ENCODE results near the gene ZNF836.

ZNF836 gene

GRCh38 chr19:52155596-52156359 is 15.6 kb downstream of the ZNF836 start:
- Histone ChIP-seq H2AFZ (ENCODE audit: low read depth, low read length) (no peak overlapping the region), H3K9me3 (ENCODE audit: low read length) (peaks cover 29% of the 10 kb centered on the region), H3K36me3 (ENCODE audit: insufficient read depth, low read length) (no peaks in the 10 kb centered on the region), H3K4me3 (ENCODE audit: low read length) (no peak overlapping the region), H3K4me1 (ENCODE audit: insufficient read depth, low read length) (no peaks in the 10 kb centered on the region), H3K27me3 (ENCODE audit: insufficient read depth, low read length) (no peaks in the 10 kb centered on the region)

- Histone ChIP-seq H3K4me1 (ENCODE audit: insufficient read depth, low read length) (no peaks in the 10 kb centered on the region), H3K4me3 (ENCODE audit: low read length) (no peak overlapping the region), H2AFZ (ENCODE audit: low read depth, low read length) (no peak overlapping the region), H3K27me3 (ENCODE audit: insufficient read depth, low read length) (no peaks in the 10 kb centered on the region), H3K36me3 (ENCODE audit: insufficient read depth, low read length) (no peaks in the 10 kb centered on the region), H3K9me3 (ENCODE audit: low read length) (no peaks in the 10 kb centered on the region)
These were observed 23.2 kb downstream of the ZNF836 start for GRCh38 chr19:52148256-52148655.

- no peak overlapping the region for H3K4me3 ChIP-seq (ENCODE audit: low read length)
- H3K27me3 ChIP-seq (ENCODE audit: insufficient read depth, low read length): no peaks in the 10 kb centered on the region
- peaks cover 7% of the 10 kb centered on the region for H3K4me1 ChIP-seq (ENCODE audit: insufficient read depth, low read length)
- H3K36me3 ChIP-seq (ENCODE audit: insufficient read depth, low read length): no peaks in the 10 kb centered on the region
- H2AFZ ChIP-seq (ENCODE audit: low read depth, low read length): no peak overlapping the region
- peaks cover 4% of the 10 kb centered on the region for H3K9me3 ChIP-seq (ENCODE audit: low read length)
These were observed 29.3 kb downstream of the ZNF836 start for GRCh38 chr19:52142001-52142595.

DNA sequence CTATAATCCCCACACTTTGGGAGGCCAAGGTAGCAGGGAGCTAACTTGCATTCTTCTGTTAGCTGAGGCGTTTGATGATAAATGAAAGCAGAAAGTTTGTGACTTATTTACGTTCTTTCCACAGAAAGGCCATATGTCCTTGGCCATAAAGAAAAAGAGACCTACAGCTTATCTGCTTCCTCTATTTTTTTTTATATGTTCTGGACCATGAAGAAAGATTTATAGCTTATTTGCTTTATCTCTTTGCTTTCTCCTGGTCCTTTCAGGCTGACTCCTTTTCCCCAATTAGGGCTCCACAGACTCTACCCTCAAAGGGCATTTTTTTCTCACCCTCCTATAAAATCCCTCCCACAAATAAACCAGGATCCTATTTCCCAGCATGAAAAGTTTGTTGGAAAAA is 30.2 kb downstream of the ZNF836 start:
- H3K4me3 ChIP-seq (ENCODE audit: low read length): no peak overlapping the region
- peaks cover 7% of the 10 kb centered on the region for H3K4me1 ChIP-seq (ENCODE audit: insufficient read depth, low read length)
- H2AFZ ChIP-seq (ENCODE audit: low read depth, low read length): no peak overlapping the region
- peaks cover 5% of the 10 kb centered on the region for H3K36me3 ChIP-seq (ENCODE audit: insufficient read depth, low read length)
- no peaks in the 10 kb centered on the region for H3K27me3 ChIP-seq (ENCODE audit: insufficient read depth, low read length)
- peaks cover 9% of the 10 kb centered on the region for H3K9me3 ChIP-seq (ENCODE audit: low read length)

DNA sequence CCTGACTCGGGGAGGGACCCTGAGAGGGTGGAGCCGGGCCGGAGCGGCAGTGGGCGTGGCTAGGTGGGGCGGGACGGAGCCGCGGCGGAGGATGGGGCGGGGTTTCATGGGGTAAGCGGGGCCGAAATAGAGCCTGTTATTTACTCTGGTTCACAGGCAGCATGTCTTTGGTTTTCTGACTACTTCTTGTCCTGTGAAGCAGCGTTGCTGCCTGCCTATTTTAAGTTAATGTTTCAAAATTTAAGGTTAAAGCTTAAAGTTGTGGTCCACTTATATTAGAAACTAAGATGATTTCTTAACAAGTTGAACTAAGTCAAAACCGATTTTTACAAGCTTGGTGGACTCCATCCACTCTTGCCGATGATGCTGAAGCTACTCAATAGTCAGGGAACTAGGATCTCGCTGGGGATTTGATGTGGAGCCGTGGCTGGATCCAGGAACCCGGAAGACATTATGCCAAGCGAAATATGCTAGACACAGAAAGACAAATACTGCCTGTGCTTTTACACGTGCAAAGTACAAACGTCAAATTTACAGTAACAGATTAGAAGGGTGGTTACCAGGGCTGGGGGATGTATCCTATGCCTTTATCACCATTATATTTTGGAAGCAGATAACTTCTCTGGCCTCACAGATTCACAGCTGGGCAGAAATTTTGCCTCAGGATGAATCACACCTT is 31.2 kb downstream of the ZNF836 start:
- H3K9me3 ChIP-seq (ENCODE audit: low read length): peaks cover 18% of the 10 kb centered on the region
- peak overlapping the region; percentile 78 for H3K4me3 ChIP-seq (ENCODE audit: low read length)
- H3K27me3 ChIP-seq (ENCODE audit: insufficient read depth, low read length): no peaks in the 10 kb centered on the region
- H3K36me3 ChIP-seq (ENCODE audit: insufficient read depth, low read length): peaks cover 9% of the 10 kb centered on the region
- H3K4me1 ChIP-seq (ENCODE audit: insufficient read depth, low read length): peaks cover 7% of the 10 kb centered on the region
- H2AFZ ChIP-seq (ENCODE audit: low read depth, low read length): peak overlapping the region; percentile 74

DNA sequence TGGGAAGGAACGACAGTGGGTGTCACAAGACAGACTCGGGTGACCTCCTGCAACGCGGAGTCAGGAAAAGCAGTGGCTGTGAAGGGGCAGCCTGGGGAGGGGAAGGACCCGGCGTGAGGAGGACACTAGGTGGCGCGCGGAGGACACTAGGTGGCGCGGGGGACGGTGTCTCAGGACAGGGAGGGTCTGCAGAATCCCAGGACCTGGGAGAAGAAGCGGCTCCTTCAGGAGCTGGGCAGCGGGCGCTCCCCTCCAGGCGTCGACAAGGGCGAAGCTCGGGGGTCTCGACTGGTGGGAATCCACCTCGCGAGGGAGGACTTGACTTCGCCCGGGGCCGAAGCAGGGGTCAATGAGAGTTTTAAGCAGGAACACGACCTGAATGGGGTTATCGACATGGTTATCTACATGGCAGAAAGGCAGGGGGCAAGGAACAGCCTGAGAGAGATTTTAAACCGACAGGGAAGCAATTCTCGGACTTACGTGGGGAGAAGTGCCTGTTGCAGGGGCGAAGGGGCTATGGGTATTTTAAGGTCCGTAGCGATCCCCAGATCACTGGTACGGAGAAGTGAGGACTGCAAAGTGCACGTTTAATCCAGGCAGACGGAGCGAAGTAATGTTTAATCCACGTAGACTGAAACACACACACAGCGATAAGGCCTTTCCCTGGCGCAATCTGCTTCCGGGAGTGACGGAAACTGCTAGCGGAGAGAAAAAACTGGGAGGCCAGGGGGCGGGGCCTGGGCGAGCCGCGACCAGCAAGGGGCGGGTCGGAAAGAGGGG is 32.0 kb downstream of the ZNF836 start, which contains the start of gene ZNF616:
ZNF616 (minus strand) TSS at position 687 of the 780 bp plus-strand sequence. CDS start 9,426 bp downstream, outside the sequence.
- Histone ChIP-seq H3K4me3 (ENCODE audit: low read length) (peak within 1 kb of the TSS; percentile 78), H3K4me1 (ENCODE audit: insufficient read depth, low read length) (peaks cover 7% of the 10 kb centered on the region), H3K9me3 (ENCODE audit: low read length) (peaks cover 26% of the 10 kb centered on the region), H3K27me3 (ENCODE audit: insufficient read depth, low read length) (no peaks in the 10 kb centered on the region), H2AFZ (ENCODE audit: low read depth, low read length) (peak within 1 kb of the TSS; percentile 74), H3K36me3 (ENCODE audit: insufficient read depth, low read length) (peaks cover 16% of the 10 kb centered on the region)

GRCh38 chr19:52138983-52139251 is 32.5 kb downstream of the ZNF836 start:
- H3K4me1 ChIP-seq (ENCODE audit: insufficient read depth, low read length): peaks cover 7% of the 10 kb centered on the region
- no peaks in the 10 kb centered on the region for H3K27me3 ChIP-seq (ENCODE audit: insufficient read depth, low read length)
- peaks cover 20% of the 10 kb centered on the region for H3K36me3 ChIP-seq (ENCODE audit: insufficient read depth, low read length)
- peaks cover 31% of the 10 kb centered on the region for H3K9me3 ChIP-seq (ENCODE audit: low read length)
- peak overlapping the region; percentile 62 for H2AFZ ChIP-seq (ENCODE audit: low read depth, low read length)
- H3K4me3 ChIP-seq (ENCODE audit: low read length): peak overlapping the region; percentile 78

DNA sequence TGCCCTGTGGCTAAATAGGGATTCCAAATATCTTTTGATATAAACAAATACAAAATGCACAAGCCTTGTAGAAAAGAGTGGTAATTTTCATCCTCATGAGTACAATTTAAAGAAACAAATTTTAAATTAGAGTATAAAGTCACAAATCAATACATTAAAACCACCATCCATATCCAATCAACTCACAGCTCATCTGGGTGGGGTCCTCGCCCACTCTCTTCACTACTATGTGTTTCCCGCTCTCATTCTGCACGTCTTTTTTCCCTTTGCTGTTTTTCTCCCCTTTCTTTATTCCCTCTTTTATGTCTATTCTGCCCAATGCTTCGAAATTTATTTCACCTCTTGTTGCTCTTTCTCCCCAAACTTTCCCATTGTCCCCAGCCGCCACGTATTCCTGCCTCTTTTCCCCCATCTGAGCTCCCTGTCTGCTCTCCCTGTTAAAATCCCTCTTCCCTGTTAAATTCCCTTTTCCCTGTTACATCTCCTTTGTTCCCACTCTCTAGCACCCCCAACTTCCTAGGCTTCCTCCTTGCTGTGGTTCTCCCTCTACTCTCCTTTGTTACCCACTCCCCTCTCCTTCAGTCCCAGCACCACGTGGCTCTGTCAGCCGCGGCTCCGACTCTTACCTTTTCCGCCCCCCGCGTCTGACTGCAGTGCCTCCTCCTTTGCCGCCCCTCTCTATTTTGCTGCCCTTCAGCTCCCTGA is 33.0 kb downstream of the ZNF836 start:
- no peaks in the 10 kb centered on the region for H3K27me3 ChIP-seq (ENCODE audit: insufficient read depth, low read length)
- peaks cover 36% of the 10 kb centered on the region for H3K9me3 ChIP-seq (ENCODE audit: low read length)
- peak overlapping the region; percentile 62 for H2AFZ ChIP-seq (ENCODE audit: low read depth, low read length)
- H3K4me1 ChIP-seq (ENCODE audit: insufficient read depth, low read length): peaks cover 7% of the 10 kb centered on the region
- H3K4me3 ChIP-seq (ENCODE audit: low read length): peak overlapping the region; percentile 78
- peaks cover 20% of the 10 kb centered on the region for H3K36me3 ChIP-seq (ENCODE audit: insufficient read depth, low read length)

DNA sequence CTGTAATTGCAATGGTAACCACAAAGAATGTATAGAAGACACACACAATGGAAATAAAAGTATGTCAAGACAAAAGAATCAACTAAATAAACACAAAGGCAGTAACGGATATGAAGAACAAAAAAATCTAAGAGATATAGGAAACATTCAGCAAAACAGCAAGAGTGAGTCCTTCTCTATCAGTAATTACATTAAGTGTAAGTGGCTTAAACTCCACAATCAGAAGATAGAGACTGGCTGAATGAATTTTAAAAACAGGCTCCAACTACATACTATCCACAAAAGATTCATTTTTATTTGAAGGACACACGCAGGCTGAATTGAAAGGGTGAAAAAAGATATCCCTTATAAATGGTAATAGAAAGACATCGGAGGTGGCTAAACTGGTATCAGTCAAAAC is 51.1 kb downstream of the ZNF836 start:
- Histone ChIP-seq H3K4me1 (ENCODE audit: insufficient read depth, low read length) (no peaks in the 10 kb centered on the region), H2AFZ (ENCODE audit: low read depth, low read length) (no peak overlapping the region), H3K9me3 (ENCODE audit: low read length) (peaks cover 72% of the 10 kb centered on the region), H3K27me3 (ENCODE audit: insufficient read depth, low read length) (no peaks in the 10 kb centered on the region), H3K36me3 (ENCODE audit: insufficient read depth, low read length) (peaks cover 89% of the 10 kb centered on the region), H3K4me3 (ENCODE audit: low read length) (no peak overlapping the region)

GRCh38 chr19:52115526-52116053 is 55.8 kb downstream of the ZNF836 start:
- peaks cover 78% of the 10 kb centered on the region for H3K36me3 ChIP-seq (ENCODE audit: insufficient read depth, low read length)
- no peak overlapping the region for H2AFZ ChIP-seq (ENCODE audit: low read depth, low read length)
- no peaks in the 10 kb centered on the region for H3K4me1 ChIP-seq (ENCODE audit: insufficient read depth, low read length)
- no peak overlapping the region for H3K4me3 ChIP-seq (ENCODE audit: low read length)
- H3K9me3 ChIP-seq (ENCODE audit: low read length): peaks cover 85% of the 10 kb centered on the region
- no peaks in the 10 kb centered on the region for H3K27me3 ChIP-seq (ENCODE audit: insufficient read depth, low read length)

DNA sequence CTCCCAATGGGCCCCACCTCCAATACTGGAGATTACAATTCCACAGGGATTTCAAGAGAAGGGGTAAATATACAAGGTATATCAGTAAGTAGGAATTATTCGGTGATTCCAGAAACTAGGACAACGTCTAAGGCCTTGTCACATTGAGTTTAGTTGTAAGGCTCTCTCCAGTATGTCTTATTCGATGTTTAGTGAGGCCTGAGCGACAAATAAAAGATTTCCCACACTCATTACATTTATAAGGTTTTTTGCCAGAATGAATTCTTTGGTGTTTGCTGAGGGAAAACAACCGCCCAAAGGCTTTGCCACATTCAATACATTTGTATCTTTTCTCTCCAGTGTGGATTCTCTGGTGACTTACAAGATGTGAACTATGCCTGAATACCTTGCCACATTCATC is 56.7 kb downstream of the ZNF836 start:
- peaks cover 79% of the 10 kb centered on the region for H3K9me3 ChIP-seq (ENCODE audit: low read length)
- no peaks in the 10 kb centered on the region for H3K27me3 ChIP-seq (ENCODE audit: insufficient read depth, low read length)
- no peak overlapping the region for H2AFZ ChIP-seq (ENCODE audit: low read depth, low read length)
- no peaks in the 10 kb centered on the region for H3K4me1 ChIP-seq (ENCODE audit: insufficient read depth, low read length)
- H3K4me3 ChIP-seq (ENCODE audit: low read length): no peak overlapping the region
- peaks cover 69% of the 10 kb centered on the region for H3K36me3 ChIP-seq (ENCODE audit: insufficient read depth, low read length)

- Histone ChIP-seq H3K36me3 (ENCODE audit: insufficient read depth, low read length) (peaks cover 49% of the 10 kb centered on the region), H3K27me3 (ENCODE audit: insufficient read depth, low read length) (no peaks in the 10 kb centered on the region), H3K4me1 (ENCODE audit: insufficient read depth, low read length) (no peaks in the 10 kb centered on the region), H3K9me3 (ENCODE audit: low read length) (peaks cover 64% of the 10 kb centered on the region), H3K4me3 (ENCODE audit: low read length) (no peak overlapping the region), H2AFZ (ENCODE audit: low read depth, low read length) (no peak overlapping the region)
These were observed 58.8 kb downstream of the ZNF836 start for GRCh38 chr19:52112624-52113023.
